ENCODE data around the gene KIAA0825. TPM values are rescaled to one million over a fixed set of nuclear protein-coding genes. Genes with fewer than 3 reads are reported as not detected.

The KIAA0825 gene
- total and polyA plus RNA-seq, 8 donors = 5.1 to 6.9 (median 6.5) TPM

GRCh38 chr5:94658272-94658671, 39.9 kb upstream of the KIAA0825 start:
- no peak for TF ChIP-seq CTCF (IDR thresholded peaks at IDR 0.05)
- peaks cover 0 to 41% of the 10 kb centered on the region in 2 donors for H3K9me3 ChIP-seq
- DNase-seq (no peak), ATAC-seq (no peak)
- no peaks in the 10 kb centered on the region for H3K4me1 ChIP-seq
- H3K27me3 ChIP-seq = no peaks in the 10 kb centered on the region
- no peak overlapping the region for H3K4me3 ChIP-seq
- no peak overlapping the region for H3K27ac ChIP-seq
- intact Hi-C loops (cut with DNase I) = no loop called here
- peaks cover 0 to 51% of the 10 kb centered on the region in 2 donors for H3K36me3 ChIP-seq

GRCh38 chr5:94649874-94650273, 31.5 kb upstream of the KIAA0825 start:
- intact Hi-C loops (cut with DNase I) = no loop called here
- Histone ChIP-seq H3K27me3 (no peaks in the 10 kb centered on the region), H3K27ac (no peak overlapping the region), H3K4me1 (no peaks in the 10 kb centered on the region), H3K36me3 (peaks cover 0 to 12% of the 10 kb centered on the region in 2 donors), H3K4me3 (no peak overlapping the region), H3K9me3 (peaks cover 0 to under 1% of the 10 kb centered on the region in 2 donors)
- no peak for TF ChIP-seq CTCF (IDR thresholded peaks at IDR 0.05)
- ATAC-seq (no peak), DNase-seq (no peak)

GRCh38 chr5:94646758-94647157, 28.4 kb upstream of the KIAA0825 start:
- no peak overlapping the region for H3K27ac ChIP-seq
- TF ChIP-seq CTCF (IDR thresholded peaks at IDR 0.05) = no peak
- H3K4me1 ChIP-seq = no peaks in the 10 kb centered on the region
- no peak for ATAC-seq
- no peak overlapping the region for H3K4me3 ChIP-seq
- no peak for DNase-seq
- no peaks in the 10 kb centered on the region for H3K9me3 ChIP-seq
- H3K36me3 ChIP-seq = peaks cover 0 to 3% of the 10 kb centered on the region in 2 donors
- intact Hi-C loops (cut with DNase I) = no loop called here
- no peaks in the 10 kb centered on the region for H3K27me3 ChIP-seq

GRCh38 chr5:94645053-94645452, 26.6 kb upstream of the KIAA0825 start:
- TF ChIP-seq CTCF (IDR thresholded peaks at IDR 0.05) = no peak
- Histone ChIP-seq H3K9me3 (peaks cover 0 to 11% of the 10 kb centered on the region in 2 donors), H3K36me3 (peaks cover 0 to 9% of the 10 kb centered on the region in 2 donors), H3K27ac (no peak overlapping the region), H3K27me3 (no peaks in the 10 kb centered on the region), H3K4me3 (no peak overlapping the region), H3K4me1 (no peaks in the 10 kb centered on the region)
- intact Hi-C loops (cut with DNase I) = no loop called here
- DNase-seq (no peak), ATAC-seq (no peak)

- intact Hi-C loops (cut with DNase I) = no loop called here
- H3K4me1 ChIP-seq = no peaks in the 10 kb centered on the region
- H3K27ac ChIP-seq = no peak overlapping the region
- no peak for TF ChIP-seq CTCF (IDR thresholded peaks at IDR 0.05)
- H3K4me3 ChIP-seq = no peak overlapping the region
- H3K9me3 ChIP-seq = peaks cover 0 to 21% of the 10 kb centered on the region in 2 donors
- ATAC-seq = no peak
- no peaks in the 10 kb centered on the region for H3K27me3 ChIP-seq
- H3K36me3 ChIP-seq = peaks cover 0 to 24% of the 10 kb centered on the region in 2 donors
- DNase-seq = no peak
Observed at GRCh38 chr5:94640176-94640575, 21.8 kb upstream of the KIAA0825 start.
